Sigmoid colon (tissue), 7 donors: ENCODE results near the gene CYP46A1. TPM values are rescaled to one million over a fixed set of nuclear protein-coding genes. Genes with fewer than 3 reads are reported as not detected.

Source experiments
- DNase-seq: peaks from one replicate; pipeline ENCODE4 v3.0.0-alpha.2; 2019
- H3K27ac ChIP-seq, 4 donors: fragments of 200-600 bp; sonication (generic); one replicate each; pipeline ENCODE4 v1.5.1; 2016 to 2019; ENCODE audit warnings: mild to moderate bottlenecking in 1 of 4
- H3K27me3 ChIP-seq, 3 donors: fragments of 200-600 bp; sonication (generic); one replicate each; pipeline ENCODE4 v1.5.1; 2019; ENCODE audit warnings: mild to moderate bottlenecking in 1 of 3
- H3K36me3 ChIP-seq, 4 donors: fragments of 200-600 bp; sonication (generic); one replicate each; pipeline ENCODE4 v1.5.1; 2016 to 2019
- H3K4me1 ChIP-seq, 4 donors: fragments of 200-600 bp; sonication (generic); one replicate each; pipeline ENCODE4 v1.5.1; 2017 to 2019
- H3K4me3 ChIP-seq, 4 donors: fragments of 200-600 bp; sonication (generic); one replicate each; pipeline ENCODE4 v1.5.1; 2017 to 2019; ENCODE audit warnings: mild to moderate bottlenecking in 2 of 4, moderate library complexity in 1 of 4
- H3K9me3 ChIP-seq, 4 donors: fragments of 200-600 bp in 3 of 4; sonication (generic) in 3 of 4; one replicate each; pipeline versions ENCODE4 v1.5.1 to v1.6.1; 2013 to 2019
- EP300 ChIP-seq, 4 donors: sonication (generic); formaldehyde crosslinking; IDR thresholded peaks; one replicate each; pipeline ENCODE4 v1.6.1; 2017; ENCODE audit warnings: antibody characterized with exemption in 4 of 4
- POLR2A ChIP-seq, 2 donors: fragments of 450-650 bp; IDR thresholded peaks; one replicate each; pipeline ENCODE4 v1.6.1; 2016; ENCODE audit warnings: antibody characterized with exemption in 2 of 2, mild to moderate bottlenecking in 2 of 2, moderate library complexity in 2 of 2
- POLR2AphosphoS5 ChIP-seq, 4 donors: sonication (generic); formaldehyde crosslinking; IDR thresholded peaks; one replicate each; pipeline ENCODE4 v1.6.1; 2017; ENCODE audit warnings: antibody characterized with exemption in 4 of 4
- WGBS, 2 donors: extraction: QIAGEN DNeasy Blood & Tissue Kit; methylation state at CpG; one replicate each; pipeline ENCODE4 v1.1.7; 2013; 5-methylcytosine and 5-hydroxymethylcytosine counted together
- intact Hi-C: fragments of 100-400 bp; cut with DNase I; formaldehyde crosslinking; loops from one replicate; pipeline ENCODE4 v1.15.1; 2023
- polyA plus RNA-seq, 3 donors: library from polyadenylated mRNA; stranded (reverse); fragments of 200-250 nt; gene quantifications; one replicate each; pipeline ENCODE4 v1.2.3, GENCODE V29; 2013
- total RNA-seq, 4 donors: library from RNA; depleted of rRNA; stranded (reverse); fragments of >200 nt; gene quantifications; one replicate each; pipeline ENCODE4 v1.1.0, GENCODE V29; 2016
- TF ChIP-seq, protein P1 (sequence below), 4 experiments: fragments of 450-650 bp in 3 of 4; fragments of 200-600 bp in 1 of 4; IDR thresholded peaks; one replicate each; pipeline ENCODE4 v1.5.1; 2016 to 2019; ENCODE audit warnings: antibody characterized with exemption in 4 of 4, mild to moderate bottlenecking in 3 of 4, moderate library complexity in 2 of 4
- donor health status: healthy with polysubstance abuse.
- donor health status: Bipolar disorder and iron deficiency.
- donor health status: healthy.

CYP46A1 gene
- total and polyA plus RNA-seq, 7 donors: under 0.01 to 2.0 (median 0.84) TPM; not detected in 1

DNA sequence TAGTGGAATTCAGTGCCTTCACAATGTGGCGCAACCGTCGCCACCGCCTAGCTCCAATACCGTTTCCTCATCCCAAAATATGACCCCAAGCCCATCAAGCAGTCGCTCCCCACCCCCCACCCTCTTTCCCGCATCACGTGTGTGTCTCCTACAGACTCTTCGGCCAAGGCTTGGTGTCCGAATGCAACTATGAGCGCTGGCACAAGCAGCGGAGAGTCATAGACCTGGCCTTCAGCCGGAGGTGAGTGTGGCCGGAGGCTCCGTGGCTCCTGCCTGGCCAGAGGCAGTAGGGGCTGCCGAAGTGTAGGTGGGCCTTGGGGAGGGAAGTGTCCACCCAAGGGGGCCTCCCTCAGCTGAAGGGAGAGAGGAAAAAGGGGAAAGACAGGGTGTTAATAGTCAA lies 15.8 kb downstream of the CYP46A1 start:
- Histone ChIP-seq H3K4me3 (no peak overlapping the region), H3K36me3 (no peaks in the 10 kb centered on the region), H3K27ac (no peak overlapping the region), H3K4me1 (no peaks in the 10 kb centered on the region), H3K27me3 (no peaks in the 10 kb centered on the region), H3K9me3 (peaks cover 0 to 11% (median 7%) of the 10 kb centered on the region in 4 donors)
- no peak for DNase-seq
- TF ChIP-seq EP300 (IDR thresholded peaks at IDR 0.05) (no peak), POLR2AphosphoS5 (IDR thresholded peaks at IDR 0.05) (no peak), POLR2A (IDR thresholded peaks at IDR 0.05) (no peak)
- TF ChIP-seq, protein P1, sequence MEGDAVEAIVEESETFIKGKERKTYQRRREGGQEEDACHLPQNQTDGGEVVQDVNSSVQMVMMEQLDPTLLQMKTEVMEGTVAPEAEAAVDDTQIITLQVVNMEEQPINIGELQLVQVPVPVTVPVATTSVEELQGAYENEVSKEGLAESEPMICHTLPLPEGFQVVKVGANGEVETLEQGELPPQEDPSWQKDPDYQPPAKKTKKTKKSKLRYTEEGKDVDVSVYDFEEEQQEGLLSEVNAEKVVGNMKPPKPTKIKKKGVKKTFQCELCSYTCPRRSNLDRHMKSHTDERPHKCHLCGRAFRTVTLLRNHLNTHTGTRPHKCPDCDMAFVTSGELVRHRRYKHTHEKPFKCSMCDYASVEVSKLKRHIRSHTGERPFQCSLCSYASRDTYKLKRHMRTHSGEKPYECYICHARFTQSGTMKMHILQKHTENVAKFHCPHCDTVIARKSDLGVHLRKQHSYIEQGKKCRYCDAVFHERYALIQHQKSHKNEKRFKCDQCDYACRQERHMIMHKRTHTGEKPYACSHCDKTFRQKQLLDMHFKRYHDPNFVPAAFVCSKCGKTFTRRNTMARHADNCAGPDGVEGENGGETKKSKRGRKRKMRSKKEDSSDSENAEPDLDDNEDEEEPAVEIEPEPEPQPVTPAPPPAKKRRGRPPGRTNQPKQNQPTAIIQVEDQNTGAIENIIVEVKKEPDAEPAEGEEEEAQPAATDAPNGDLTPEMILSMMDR (IDR thresholded peaks at IDR 0.05): no peak
- 93 to 94% methylated on average over 16 of the region's 16 CpGs for WGBS, 2 donors
- intact Hi-C loops: no loop called here

DNA sequence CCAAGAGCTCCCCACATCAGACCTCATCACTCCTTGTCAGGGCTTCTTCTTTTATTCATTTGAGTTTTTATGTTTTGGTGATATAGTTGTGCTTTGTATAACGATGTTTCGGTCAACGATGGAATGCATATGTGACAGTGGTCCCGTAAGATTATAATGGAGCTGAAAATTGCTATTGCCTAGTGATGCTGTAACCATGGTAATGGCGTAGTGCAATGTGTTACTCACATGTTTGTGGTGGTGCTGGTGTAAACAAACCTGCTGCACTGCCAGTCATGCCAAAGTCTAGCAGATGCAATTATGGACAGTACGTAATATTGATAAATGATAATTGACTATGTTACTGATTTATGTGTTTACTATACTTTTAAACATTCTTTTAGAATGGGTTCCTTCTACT lies 16.3 kb downstream of the CYP46A1 start:
- no peaks in the 10 kb centered on the region for H3K27me3 ChIP-seq
- peaks cover 0 to 11% (median 7%) of the 10 kb centered on the region in 4 donors for H3K9me3 ChIP-seq
- no peaks in the 10 kb centered on the region for H3K36me3 ChIP-seq
- no peak for DNase-seq
- intact Hi-C loops: no loop called here
- no peak overlapping the region for H3K4me3 ChIP-seq
- no peak overlapping the region for H3K27ac ChIP-seq
- TF ChIP-seq POLR2AphosphoS5 (IDR thresholded peaks at IDR 0.05) (no peak), POLR2A (IDR thresholded peaks at IDR 0.05) (no peak), EP300 (IDR thresholded peaks at IDR 0.05) (no peak)
- TF ChIP-seq, protein P1 (IDR thresholded peaks at IDR 0.05): no peak
- no peaks in the 10 kb centered on the region for H3K4me1 ChIP-seq
- WGBS, 2 donors: 92 to 94% methylated on average over 6 of the region's 6 CpGs

DNA sequence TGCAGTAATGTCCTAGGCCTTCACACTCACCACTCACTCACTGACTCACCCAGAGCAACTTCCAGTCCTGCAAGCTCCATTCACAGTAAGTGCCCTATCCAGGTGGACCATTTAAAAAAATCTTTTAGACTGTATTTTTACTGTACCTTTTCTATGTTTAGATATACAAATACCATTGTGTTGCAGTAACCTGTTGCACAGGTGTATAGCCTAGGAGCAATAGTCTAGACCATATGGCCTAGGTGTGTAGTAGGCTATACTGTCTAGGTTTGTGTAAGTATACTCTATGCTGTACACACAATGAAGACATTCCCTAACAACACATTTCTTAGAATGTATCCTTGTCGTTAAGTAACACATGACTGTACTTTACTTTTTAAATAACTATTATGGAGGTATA lies 17.2 kb downstream of the CYP46A1 start:
- Histone ChIP-seq H3K4me3 (no peak overlapping the region), H3K36me3 (no peaks in the 10 kb centered on the region), H3K27me3 (no peaks in the 10 kb centered on the region), H3K4me1 (no peaks in the 10 kb centered on the region), H3K27ac (no peak overlapping the region), H3K9me3 (peaks cover 0 to 11% (median 7%) of the 10 kb centered on the region in 4 donors)
- 97 to 98% methylated on average over 1 of the region's 1 CpG for WGBS, 2 donors
- intact Hi-C loops: no loop called here
- TF ChIP-seq EP300 (IDR thresholded peaks at IDR 0.05) (no peak), POLR2AphosphoS5 (IDR thresholded peaks at IDR 0.05) (no peak), POLR2A (IDR thresholded peaks at IDR 0.05) (no peak)
- TF ChIP-seq, protein P1 (IDR thresholded peaks at IDR 0.05): no peak
- DNase-seq: no peak

DNA sequence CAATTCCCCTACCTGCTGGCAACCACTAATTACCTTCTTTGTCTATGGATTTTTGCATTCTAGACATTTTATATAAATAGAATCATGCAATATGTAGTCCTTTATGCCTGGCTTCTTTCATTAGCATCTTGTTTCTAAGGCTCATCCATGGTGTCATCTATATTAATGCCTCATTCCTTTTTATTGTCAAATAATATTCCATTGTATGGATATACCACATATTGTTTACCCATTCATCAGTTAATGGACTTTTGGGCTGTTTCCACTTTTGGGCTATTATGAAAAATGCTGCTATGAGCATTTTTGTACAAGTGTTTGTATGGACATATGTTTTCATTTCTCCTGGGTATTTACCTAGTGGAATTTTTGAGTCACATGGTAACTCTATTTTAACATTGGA lies 18.0 kb downstream of the CYP46A1 start:
- Histone ChIP-seq H3K36me3 (no peaks in the 10 kb centered on the region), H3K9me3 (peaks cover 0 to 11% (median 7%) of the 10 kb centered on the region in 4 donors), H3K4me1 (no peaks in the 10 kb centered on the region), H3K27ac (no peak overlapping the region), H3K27me3 (no peaks in the 10 kb centered on the region), H3K4me3 (no peak overlapping the region)
- no peak for DNase-seq
- intact Hi-C loops: no loop called here
- TF ChIP-seq POLR2A (IDR thresholded peaks at IDR 0.05) (no peak), EP300 (IDR thresholded peaks at IDR 0.05) (no peak), POLR2AphosphoS5 (IDR thresholded peaks at IDR 0.05) (no peak)
- TF ChIP-seq, protein P1 (IDR thresholded peaks at IDR 0.05): no peak

DNA sequence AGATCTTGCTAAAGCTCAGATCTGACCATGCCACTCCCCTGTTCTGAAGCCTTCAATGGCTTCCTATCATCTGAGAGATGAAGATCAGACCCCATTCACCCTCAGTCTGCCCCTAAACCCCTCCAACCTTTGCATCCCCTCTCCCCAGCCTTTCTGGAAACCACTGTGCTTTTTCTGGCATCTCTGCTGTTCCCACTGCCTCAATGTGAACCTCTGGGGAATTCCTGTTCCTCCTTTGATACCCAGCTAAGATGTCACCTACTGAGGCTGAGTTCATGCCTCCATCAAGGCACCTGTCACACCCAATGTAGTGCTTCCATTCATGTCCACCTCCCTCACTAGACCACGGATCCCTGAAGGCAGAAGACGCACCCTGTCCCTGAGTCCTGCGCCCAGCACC lies 19.3 kb downstream of the CYP46A1 start:
- DNase-seq: no peak
- Histone ChIP-seq H3K36me3 (no peaks in the 10 kb centered on the region), H3K27me3 (no peaks in the 10 kb centered on the region), H3K9me3 (peaks cover 0 to 11% (median 7%) of the 10 kb centered on the region in 4 donors), H3K4me1 (no peaks in the 10 kb centered on the region), H3K4me3 (no peak overlapping the region), H3K27ac (no peak overlapping the region)
- intact Hi-C loops: no loop called here
- 95% methylated on average over 3 of the region's 3 CpGs for WGBS, 2 donors
- no peak for TF ChIP-seq POLR2AphosphoS5 (IDR thresholded peaks at IDR 0.05)
- TF ChIP-seq, protein P1 (IDR thresholded peaks at IDR 0.05): no peak
- TF ChIP-seq POLR2A (IDR thresholded peaks at IDR 0.05): no peak
- TF ChIP-seq EP300 (IDR thresholded peaks at IDR 0.05): no peak
